Islet precursor cell (in vitro differentiated cells): ENCODE results near the gene B3GAT2.

Source experiments
- DNase-seq: peaks from one replicate; pipeline ENCODE4 v3.0.0-alpha.2; 2018

Gene B3GAT2

GRCh38 chr6:70894001-70894400 is 62.9 kb downstream of the B3GAT2 start:
- no peak for DNase-seq

- no peak for DNase-seq
These were observed 67.6 kb downstream of the B3GAT2 start for GRCh38 chr6:70889270-70889669.

- no peak for DNase-seq
These were observed 70.2 kb downstream of the B3GAT2 start for GRCh38 chr6:70886661-70887060.

- DNase-seq = no peak
These were observed 70.8 kb downstream of the B3GAT2 start for GRCh38 chr6:70886071-70886470.

GRCh38 chr6:70884074-70884983 is 72.5 kb downstream of the B3GAT2 start:
- DNase-seq = peak; percentile 80

- no peak for DNase-seq
These were observed 77.4 kb downstream of the B3GAT2 start for GRCh38 chr6:70879496-70879895.

GRCh38 chr6:70874181-70874913 is 82.5 kb downstream of the B3GAT2 start:
- no peak for DNase-seq

GRCh38 chr6:70872469-70872868 is 84.4 kb downstream of the B3GAT2 start:
- no peak for DNase-seq

GRCh38 chr6:70864401-70864800 is 92.5 kb downstream of the B3GAT2 start:
- DNase-seq = no peak

- no peak for DNase-seq
These were observed 93.5 kb downstream of the B3GAT2 start for GRCh38 chr6:70863343-70863742.

- DNase-seq = no peak
These were observed 95.9 kb downstream of the B3GAT2 start for GRCh38 chr6:70860920-70861319.

- DNase-seq = no peak
These were observed 96.8 kb downstream of the B3GAT2 start for GRCh38 chr6:70860045-70860444.

- DNase-seq = no peak
These were observed 99.3 kb downstream of the B3GAT2 start for GRCh38 chr6:70857387-70858077.

GRCh38 chr6:70852667-70853246 is 104.1 kb downstream of the B3GAT2 start:
- no peak for DNase-seq

- no peak for DNase-seq
These were observed 107.4 kb downstream of the B3GAT2 start for GRCh38 chr6:70849348-70850069.

- DNase-seq = no peak
These were observed 109.5 kb downstream of the B3GAT2 start for GRCh38 chr6:70847106-70848084.

GRCh38 chr6:70846207-70846835 is 110.5 kb downstream of the B3GAT2 start:
- DNase-seq = no peak

GRCh38 chr6:70844301-70844700 is 112.6 kb downstream of the B3GAT2 start:
- DNase-seq = no peak

- DNase-seq = no peak
These were observed 113.4 kb downstream of the B3GAT2 start for GRCh38 chr6:70843328-70843918.

- no peak for DNase-seq
These were observed 114.3 kb downstream of the B3GAT2 start for GRCh38 chr6:70842541-70842940.
